HG03039 (cell line): ENCODE results near the gene CTSD.
"Not testable (repeated sequence)": the region's sequence is repeated elsewhere in the genome, so short reads cannot be mapped to it uniquely, and the experiment has no call there.

Source experiments
- ATAC-seq: cut with Tn5 transposase; IDR thresholded peaks from one replicate; pipeline ENCODE4 v1.9.1; 2021; ENCODE audit warnings: mild to moderate bottlenecking, moderate library complexity; ENCODE audit not compliant: unreplicated experiment

CTSD gene

DNA sequence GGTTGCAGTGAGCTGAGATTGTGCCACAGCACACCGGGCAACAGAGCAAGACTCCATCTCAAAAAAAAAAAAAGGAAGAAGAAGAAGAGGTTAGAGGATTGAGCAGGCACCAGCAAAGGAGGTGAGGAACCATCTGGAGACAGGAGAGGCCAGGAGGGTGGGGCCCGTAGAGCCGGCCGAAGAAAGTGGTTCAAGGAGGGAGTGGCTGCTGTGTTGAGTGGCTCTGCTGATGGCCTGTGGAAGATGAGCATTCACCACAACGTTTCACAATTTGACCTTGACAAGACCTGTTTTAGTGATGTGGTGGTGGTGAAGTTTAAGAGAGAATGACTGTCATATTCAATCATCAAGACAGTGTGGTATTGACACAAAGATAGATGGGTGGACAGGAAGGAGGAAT, 6.8 kb upstream of the CTSD start:
- no peak for ATAC-seq

DNA sequence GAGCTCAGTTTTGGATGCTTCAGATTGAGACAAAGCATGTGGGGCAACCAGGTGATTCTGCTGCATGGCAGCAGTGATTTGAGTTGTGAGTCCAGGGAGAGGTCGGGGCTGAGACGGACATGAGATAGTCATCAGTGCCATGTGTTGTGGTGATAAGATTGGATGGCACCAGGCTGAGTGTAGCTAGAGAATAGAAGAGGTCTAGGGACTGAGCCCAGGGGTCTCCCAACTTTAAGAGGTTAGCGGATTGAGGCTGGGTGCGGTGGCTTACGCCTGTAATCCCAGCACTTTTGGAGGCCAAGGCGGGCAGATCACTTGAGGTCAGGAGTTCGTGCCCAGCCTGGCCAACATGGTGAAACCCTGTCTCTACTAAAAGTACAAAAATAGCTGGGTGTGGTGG, 6.3 kb upstream of the CTSD start:
- ATAC-seq, result no peak

DNA sequence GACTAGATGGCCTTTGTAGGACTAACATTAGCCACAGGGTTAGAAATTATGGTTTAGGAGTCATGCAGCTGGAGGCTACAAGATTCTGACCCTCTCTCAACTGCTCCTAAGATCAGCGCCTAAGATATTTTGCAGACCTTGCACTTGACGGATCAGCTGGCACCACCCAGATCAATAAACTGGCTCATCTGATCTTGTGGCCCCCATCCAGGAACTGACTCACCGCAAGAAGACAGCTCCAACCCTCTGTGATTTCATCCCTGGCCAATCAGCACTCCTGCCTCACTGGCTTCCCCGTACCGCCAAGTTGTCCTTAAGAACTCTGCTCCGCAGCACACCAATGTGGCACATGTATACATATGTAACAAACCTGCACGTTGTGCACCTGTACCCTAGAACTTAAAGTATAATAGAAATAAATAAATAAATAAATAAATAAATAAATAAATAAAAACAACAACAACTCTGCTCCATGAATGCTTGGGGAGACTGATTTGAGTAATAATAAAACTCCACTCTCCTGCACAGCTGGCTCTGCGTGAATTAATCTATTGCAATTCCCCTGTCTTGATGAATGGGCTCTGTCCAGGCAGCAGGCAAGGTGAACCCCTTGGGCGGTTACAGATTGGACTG, 5.7 kb upstream of the CTSD start:
- not testable (repeated sequence) for ATAC-seq

DNA sequence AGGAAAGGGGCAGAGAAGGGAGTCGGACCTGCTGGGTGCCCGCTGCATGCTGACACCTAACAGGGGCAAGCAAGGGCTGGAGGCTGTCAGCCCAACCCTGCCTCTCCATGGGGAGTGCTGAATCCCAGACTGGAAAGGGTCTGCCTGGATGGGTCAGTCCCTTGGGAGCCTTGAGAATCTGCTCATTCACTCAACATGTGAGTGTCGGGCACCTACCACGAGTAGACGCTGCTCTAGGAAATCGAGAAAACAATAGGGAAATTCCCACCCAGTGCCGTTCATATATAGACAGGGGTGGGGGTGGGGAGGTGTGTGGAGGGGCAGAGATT, 4.4 kb upstream of the CTSD start:
- no peak for ATAC-seq

GRCh38 chr11:1767399-1768140, 3.8 kb upstream of the CTSD start:
- ATAC-seq, result no peak

- ATAC-seq, result no peak
Measured at GRCh38 chr11:1766719-1767398, 3.1 kb upstream of the CTSD start.

DNA sequence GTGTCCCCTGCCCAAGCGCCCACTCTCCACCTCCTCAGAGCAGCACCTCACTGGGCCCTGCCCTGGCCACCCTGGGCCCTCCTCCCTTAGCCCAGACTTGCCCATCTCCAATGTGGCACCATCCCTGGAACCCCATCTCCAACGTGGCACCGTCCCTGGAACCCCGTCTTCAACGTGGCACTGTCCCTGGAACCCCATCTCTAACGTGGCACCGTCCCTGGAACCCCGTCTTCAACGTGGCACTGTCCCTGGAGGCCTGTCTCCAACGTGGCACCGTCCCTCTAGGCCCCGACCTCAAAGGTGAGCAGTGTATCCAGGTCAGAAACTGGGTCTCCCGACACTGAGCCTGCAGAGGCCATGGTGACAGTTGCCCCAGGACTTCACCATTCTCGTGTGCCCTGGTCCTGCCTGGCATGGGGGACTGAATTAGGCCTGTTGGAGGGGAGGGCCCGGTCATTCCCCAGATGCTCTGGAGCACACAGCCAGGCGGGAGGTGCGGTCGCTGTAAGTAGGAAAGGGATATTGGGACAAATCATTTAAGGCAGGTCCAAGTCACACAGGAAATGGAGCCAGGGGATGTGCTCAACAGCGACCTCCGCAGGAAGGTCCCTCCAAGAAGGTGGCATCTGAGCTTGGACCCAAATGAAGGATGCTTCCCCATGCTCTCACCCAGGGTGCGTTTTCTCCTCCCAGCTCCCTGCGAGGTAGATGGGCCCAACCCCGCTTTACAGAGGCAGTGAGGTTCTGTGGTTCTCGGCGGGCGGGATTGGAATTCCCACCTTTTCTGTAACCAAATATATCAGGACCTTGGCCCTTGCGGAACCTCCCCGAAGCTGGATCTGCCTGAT, 2.4 kb upstream of the CTSD start:
- ATAC-seq, result no peak

GRCh38 chr11:1763336-1763795, 361 bp downstream of the CTSD start:
- peak; percentile 21 for ATAC-seq

DNA sequence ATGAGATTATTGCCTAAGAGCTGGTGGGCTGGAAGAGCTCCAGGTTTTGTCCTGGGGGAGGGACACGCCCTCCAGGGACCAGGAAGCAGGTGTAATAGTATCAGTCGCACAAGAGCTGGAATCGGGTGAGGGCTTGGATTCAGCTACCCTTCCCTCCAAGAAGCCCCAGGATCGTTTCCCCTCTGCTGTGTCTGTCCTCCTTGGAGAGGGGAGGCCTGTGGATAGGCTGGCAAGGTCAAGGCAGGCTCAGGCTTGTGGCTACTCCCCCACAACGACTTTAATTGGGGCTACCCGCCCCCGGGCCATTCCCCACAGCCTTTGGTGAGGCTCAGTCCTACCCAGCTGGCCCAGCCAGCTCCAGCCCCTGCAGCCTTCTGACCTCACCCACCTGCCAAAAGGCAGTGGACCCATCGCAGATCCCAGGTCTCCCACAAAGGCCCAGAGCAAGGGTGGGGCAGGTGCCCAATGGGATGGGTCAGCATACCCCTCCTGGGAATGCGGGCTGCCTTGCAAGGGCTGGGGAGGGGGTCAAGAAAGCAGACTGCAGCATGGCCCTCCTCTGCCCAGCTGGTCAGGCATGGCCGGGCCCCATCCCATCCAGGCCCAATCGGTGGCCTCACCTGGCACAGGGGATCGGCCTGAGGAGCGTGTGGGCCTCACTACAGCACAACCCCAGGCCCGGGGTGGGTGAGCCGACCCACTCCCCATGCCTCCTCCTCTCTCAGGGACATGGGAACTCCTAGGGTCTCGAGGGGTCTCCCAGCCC, 1.0 kb downstream of the CTSD start:
- no peak for ATAC-seq

DNA sequence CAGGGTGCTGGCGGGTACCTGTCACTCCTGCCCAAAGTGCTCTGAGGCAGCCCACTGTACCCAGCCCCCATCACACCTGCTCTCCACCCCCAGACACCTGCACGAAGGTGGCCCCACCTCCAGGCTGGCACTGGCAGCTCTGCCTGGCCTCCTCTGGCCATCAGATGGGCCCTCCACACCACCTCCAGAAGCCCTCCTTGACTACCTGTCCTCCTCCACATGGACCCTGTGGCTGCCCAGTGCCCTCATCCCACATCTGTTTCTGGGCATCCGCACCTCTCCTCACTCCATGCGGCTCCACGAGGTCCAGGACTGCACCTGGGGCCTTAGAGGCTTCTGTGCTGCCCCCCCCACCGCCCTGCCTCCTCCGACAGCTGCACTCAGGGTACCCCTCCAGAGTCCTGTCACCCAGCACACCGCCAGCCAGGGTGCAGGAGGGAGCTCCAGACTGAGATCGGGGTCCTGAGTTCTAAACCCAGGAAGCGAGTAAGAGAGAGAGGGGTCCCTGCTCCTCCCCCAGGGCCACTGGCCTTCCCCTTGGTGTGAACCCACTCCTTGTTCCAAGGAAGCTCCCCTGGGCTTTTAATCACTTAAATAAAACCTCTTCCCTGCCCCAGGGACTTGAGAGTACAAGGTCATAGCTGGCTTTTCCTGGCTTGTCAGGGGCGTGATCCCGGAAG, 1.7 kb downstream of the CTSD start:
- no peak for ATAC-seq

DNA sequence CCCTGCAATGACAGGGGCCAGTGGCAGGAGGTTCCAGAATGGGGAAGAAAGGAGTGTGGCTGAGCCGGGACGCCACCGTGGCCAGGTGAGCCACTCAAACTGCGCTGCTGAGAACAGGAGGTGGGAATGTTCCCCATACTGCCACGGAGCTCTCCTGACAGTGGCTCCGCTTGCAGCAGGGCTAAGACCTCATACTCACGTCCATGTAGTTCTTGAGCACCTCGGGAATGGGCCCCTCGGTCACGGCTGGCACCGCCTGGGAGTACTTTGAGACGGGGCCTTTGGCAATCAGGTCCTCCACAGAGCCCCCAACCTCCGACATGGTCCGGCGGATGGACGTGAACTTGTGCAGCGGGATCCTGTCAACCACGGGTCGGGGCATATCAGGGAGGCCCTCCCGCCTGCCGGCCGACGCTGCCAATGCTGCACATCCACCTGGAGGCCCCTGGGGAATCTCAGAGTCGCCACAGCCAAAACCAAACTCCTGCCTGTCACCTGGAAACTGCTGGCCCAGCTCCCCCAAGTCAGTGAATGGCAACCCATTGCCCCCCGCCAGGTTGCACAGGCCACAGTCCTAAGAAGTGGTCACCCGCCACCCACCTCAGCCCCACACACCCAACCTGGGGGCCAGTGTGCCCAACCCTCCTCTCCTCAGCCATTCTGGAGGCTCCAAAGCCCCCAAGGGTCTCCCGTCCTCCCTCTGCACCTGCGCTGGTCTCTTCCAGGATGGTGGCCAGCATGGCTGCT, 2.4 kb downstream of the CTSD start:
- no peak for ATAC-seq

GRCh38 chr11:1760351-1761109, 3.2 kb downstream of the CTSD start:
- ATAC-seq, result no peak

DNA sequence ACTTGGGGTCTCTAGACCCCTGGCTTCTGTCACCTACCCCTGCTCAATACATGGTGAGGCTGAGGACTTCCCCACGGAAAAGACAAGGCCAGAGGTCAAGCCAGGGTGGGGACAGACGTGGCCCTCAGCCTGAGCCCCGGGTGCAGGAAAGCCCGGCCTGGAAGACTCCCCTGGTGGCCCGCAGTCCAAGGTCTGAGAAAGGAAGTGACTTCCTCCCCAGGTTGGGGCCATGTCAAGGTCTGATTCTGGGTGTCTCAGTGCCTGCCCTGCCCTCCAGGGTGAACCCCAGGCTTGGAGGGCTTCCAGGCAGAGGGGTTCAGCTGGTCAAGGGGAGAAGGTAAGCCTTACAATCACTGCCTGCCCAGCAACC, 3.9 kb downstream of the CTSD start:
- no peak for ATAC-seq

GRCh38 chr11:1759151-1759850, 4.4 kb downstream of the CTSD start:
- no peak for ATAC-seq

- no peak for ATAC-seq
Measured at GRCh38 chr11:1758611-1759150, 5.0 kb downstream of the CTSD start.

DNA sequence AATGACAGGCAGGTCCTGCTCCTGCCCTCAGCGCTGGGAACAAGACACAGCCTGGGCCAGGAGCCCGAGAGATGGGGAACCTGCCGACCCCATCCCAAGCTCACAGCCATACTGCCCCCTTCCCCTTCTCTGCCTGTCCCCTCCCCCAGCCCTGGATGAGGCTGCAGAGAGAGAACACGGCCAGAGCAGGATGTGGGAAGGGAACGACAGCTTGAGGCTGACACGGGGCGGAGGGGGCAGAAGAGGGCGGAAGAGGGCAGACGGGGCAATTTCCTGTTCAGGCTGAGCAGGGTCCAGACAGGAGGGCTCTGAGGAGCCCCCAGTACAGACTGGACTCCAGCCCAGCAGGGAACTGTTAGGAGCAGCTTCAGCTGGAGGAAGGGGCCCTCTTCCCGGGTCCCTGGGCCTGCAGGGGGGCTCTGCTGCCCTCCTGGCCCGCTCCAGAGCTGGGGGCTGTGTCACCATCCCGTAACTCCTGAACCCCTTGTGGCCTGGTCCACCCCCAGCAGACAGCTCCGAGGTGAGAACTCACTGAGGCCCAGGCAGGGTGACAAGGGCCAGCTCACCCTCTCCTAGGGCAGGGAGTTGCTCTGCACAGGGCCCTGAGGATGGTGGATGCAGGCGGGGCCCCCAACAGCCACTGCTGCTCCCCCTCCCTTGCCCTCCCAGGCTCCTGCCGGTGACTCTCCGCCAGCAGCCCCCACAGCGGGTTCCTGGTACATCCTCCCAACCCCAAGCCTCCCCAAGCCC, 5.7 kb downstream of the CTSD start:
- no peak for ATAC-seq
